ENCODE measurements around the gene SYPL1.

- TF ChIP-seq CTCF (IDR thresholded peaks at IDR 0.05; ENCODE audit: insufficient read depth, low read length) (no peak), POLR2AphosphoS5 (IDR thresholded peaks at IDR 0.05; ENCODE audit: low read depth) (no peak)
These were observed 7.3 kb downstream of the SYPL1 start for GRCh38 chr7:106104721-106105260.

Measured in HL-60 (cell line).